GM23338 (cell line): ENCODE results near the gene CXCL1. TPM values are rescaled to one million over a fixed set of nuclear protein-coding genes. Genes with fewer than 3 reads are reported as not detected.

Experiments used
- ATAC-seq: fragments of 200-7000 bp; cut with Tn5 transposase; 3 replicates; pipeline ENCODE4 v1.9.1; 2020
- DNase-seq: peaks from one replicate; pipeline ENCODE4 v3.0.0-alpha.2; 2015; ENCODE audit warnings: low spot score
- H2AFZ ChIP-seq: fragments of 200-600 bp; sonication (generic); 2 replicates; pipeline ENCODE4 v1.8.0; 2016; ENCODE audit warnings: antibody characterized with exemption, mild to moderate bottlenecking, moderate library complexity
- H3F3A ChIP-seq: fragments of 200-600 bp; sonication (generic); replicated peaks from 2 replicates; pipeline ENCODE4 v1.8.0; 2017; ENCODE audit warnings: antibody characterized with exemption, mixed run types, low read depth
- H3K27ac ChIP-seq: fragments of 200-600 bp; sonication (generic); 2 replicates; pipeline ENCODE4 v1.6.1; 2016; ENCODE audit warnings: low read depth
- H3K27me3 ChIP-seq: fragments of 200-600 bp; sonication (generic); 2 replicates; pipeline ENCODE4 v1.8.0; 2016; ENCODE audit warnings: mild to moderate bottlenecking, mixed run types, moderate library complexity; ENCODE audit not compliant: insufficient read depth
- H3K36me3 ChIP-seq: fragments of 200-600 bp; sonication (generic); 2 replicates; pipeline ENCODE4 v1.8.0; 2016; ENCODE audit warnings: mild to moderate bottlenecking; ENCODE audit not compliant: insufficient read depth
- H3K4me1 ChIP-seq: fragments of 200-600 bp; sonication (generic); 2 replicates; pipeline ENCODE4 v1.8.0; 2016; ENCODE audit warnings: mild to moderate bottlenecking, moderate library complexity; ENCODE audit not compliant: insufficient read depth
- H3K4me2 ChIP-seq: fragments of 200-600 bp; sonication (generic); 2 replicates; pipeline ENCODE4 v1.7.1; 2017; ENCODE audit warnings: mixed run types
- H3K4me3 ChIP-seq: fragments of 200-600 bp; sonication (generic); 2 replicates; pipeline ENCODE4 v1.6.1; 2016; ENCODE audit warnings: mixed run types
- H3K79me2 ChIP-seq: fragments of 200-600 bp; sonication (generic); replicated peaks from 2 replicates; pipeline ENCODE4 v1.8.0; 2017; ENCODE audit warnings: mild to moderate bottlenecking; ENCODE audit not compliant: insufficient read depth
- H3K9me2 ChIP-seq: fragments of 200-600 bp; sonication (generic); 2 replicates; pipeline ENCODE4 v1.8.0; 2017; ENCODE audit not compliant: insufficient read depth
- H4K20me1 ChIP-seq: fragments of 200-600 bp; sonication (generic); replicated peaks from 2 replicates; pipeline ENCODE4 v1.8.0; 2017; ENCODE audit warnings: mild to moderate bottlenecking; ENCODE audit not compliant: insufficient read depth
- H3K27ac Mint-ChIP-seq: 2 replicates; pipeline ENCODE4 v1.8.0; 2020; ENCODE audit warnings: inconsistent platforms, mild to moderate bottlenecking, moderate library complexity, mixed read lengths
- H3K27me3 Mint-ChIP-seq: 3 replicates; pipeline ENCODE4 v1.8.0; 2022; ENCODE audit warnings: low read depth, mild to moderate bottlenecking, moderate library complexity, mixed read lengths, inconsistent platforms; ENCODE audit not compliant: insufficient read depth, poor library complexity
- H3K36me3 Mint-ChIP-seq: 3 replicates; pipeline ENCODE4 v1.8.0; 2021; ENCODE audit warnings: low read depth, mild to moderate bottlenecking, inconsistent platforms, moderate library complexity, mixed read lengths
- H3K4me1 Mint-ChIP-seq: 3 replicates; pipeline ENCODE4 v1.8.0; 2020; ENCODE audit warnings: mild to moderate bottlenecking, inconsistent platforms, mixed read lengths
- H3K4me3 Mint-ChIP-seq: 3 replicates; pipeline ENCODE4 v1.8.0; 2021; ENCODE audit warnings: moderate library complexity, mild to moderate bottlenecking, inconsistent platforms, mixed read lengths
- H3K9me3 Mint-ChIP-seq: 3 replicates; pipeline ENCODE4 v1.8.0; 2020; ENCODE audit warnings: moderate library complexity, mild to moderate bottlenecking, inconsistent platforms, mixed read lengths
- CREB1 ChIP-seq: fragments of 250-450 bp; sonication (Bioruptor Pico); IDR thresholded peaks from 2 replicates; pipeline ENCODE4 v1.5.0; 2020; ENCODE audit warnings: low read depth, mild to moderate bottlenecking, moderate library complexity
- ETS1 ChIP-seq: IDR thresholded peaks from 2 replicates; pipeline ENCODE4 v1.6.1; 2016; ENCODE audit warnings: antibody characterized with exemption
- EZH2 ChIP-seq: fragments of 200-600 bp; sonication (generic); IDR thresholded peaks from one replicate; pipeline ENCODE4 v1.8.0; 2017; ENCODE audit warnings: antibody characterized with exemption, mild to moderate bottlenecking, low read depth; ENCODE audit not compliant: unreplicated experiment
- JUNB ChIP-seq: IDR thresholded peaks from one replicate; pipeline ENCODE4 v1.6.1; 2016; ENCODE audit warnings: antibody characterized with exemption; ENCODE audit not compliant: unreplicated experiment
- NANOG ChIP-seq: IDR thresholded peaks from 2 replicates; pipeline ENCODE4 v1.6.1; 2016; ENCODE audit warnings: antibody characterized with exemption, borderline replicate concordance
- ZNF331 ChIP-seq: fragments of 250-450 bp; sonication (Bioruptor Pico); IDR thresholded peaks from 2 replicates; pipeline ENCODE4 v1.5.0; 2020; ENCODE audit warnings: low read depth, mild to moderate bottlenecking, moderate library complexity
- polyA plus RNA-seq: library from polyadenylated mRNA; unstranded; fragments of >200 nt; fragmentation: Nextera tagmentation; extraction: Ambion mirVana; gene quantifications from 2 replicates; pipeline ENCODE4 v1.2.1, GENCODE V29; 2016
- total RNA-seq: library from RNA; depleted of rRNA; stranded (reverse); fragments of >200 nt; shearing (Covaris generic); gene quantifications from 2 replicates; pipeline ENCODE4 v1.2.3, GENCODE V29; 2014
- TF ChIP-seq, protein P1 (sequence below): fragments of 250-450 bp; sonication (Bioruptor Pico); IDR thresholded peaks from 2 replicates; pipeline ENCODE4 v1.5.0; 2020; ENCODE audit warnings: mild to moderate bottlenecking, moderate library complexity
- TF ChIP-seq, protein P2 (sequence below): IDR thresholded peaks from one replicate; pipeline ENCODE4 v1.6.1; 2018; ENCODE audit warnings: antibody characterized with exemption; ENCODE audit not compliant: unreplicated experiment

Gene CXCL1
- total and polyA plus RNA-seq, 2 experiments from 2014 or later, result 1.6 to 2.5 TPM

GRCh38 chr4:73870260-73870659 lies 1.1 kb downstream of the CXCL1 start:
- TF ChIP-seq ETS1 (no peak), EZH2 (no peak), ZNF331 (CRISPR knock-in tag) (no peak), JUNB (no peak), CREB1 (CRISPR knock-in tag) (no peak), NANOG (no peak)
- TF ChIP-seq, protein P1, sequence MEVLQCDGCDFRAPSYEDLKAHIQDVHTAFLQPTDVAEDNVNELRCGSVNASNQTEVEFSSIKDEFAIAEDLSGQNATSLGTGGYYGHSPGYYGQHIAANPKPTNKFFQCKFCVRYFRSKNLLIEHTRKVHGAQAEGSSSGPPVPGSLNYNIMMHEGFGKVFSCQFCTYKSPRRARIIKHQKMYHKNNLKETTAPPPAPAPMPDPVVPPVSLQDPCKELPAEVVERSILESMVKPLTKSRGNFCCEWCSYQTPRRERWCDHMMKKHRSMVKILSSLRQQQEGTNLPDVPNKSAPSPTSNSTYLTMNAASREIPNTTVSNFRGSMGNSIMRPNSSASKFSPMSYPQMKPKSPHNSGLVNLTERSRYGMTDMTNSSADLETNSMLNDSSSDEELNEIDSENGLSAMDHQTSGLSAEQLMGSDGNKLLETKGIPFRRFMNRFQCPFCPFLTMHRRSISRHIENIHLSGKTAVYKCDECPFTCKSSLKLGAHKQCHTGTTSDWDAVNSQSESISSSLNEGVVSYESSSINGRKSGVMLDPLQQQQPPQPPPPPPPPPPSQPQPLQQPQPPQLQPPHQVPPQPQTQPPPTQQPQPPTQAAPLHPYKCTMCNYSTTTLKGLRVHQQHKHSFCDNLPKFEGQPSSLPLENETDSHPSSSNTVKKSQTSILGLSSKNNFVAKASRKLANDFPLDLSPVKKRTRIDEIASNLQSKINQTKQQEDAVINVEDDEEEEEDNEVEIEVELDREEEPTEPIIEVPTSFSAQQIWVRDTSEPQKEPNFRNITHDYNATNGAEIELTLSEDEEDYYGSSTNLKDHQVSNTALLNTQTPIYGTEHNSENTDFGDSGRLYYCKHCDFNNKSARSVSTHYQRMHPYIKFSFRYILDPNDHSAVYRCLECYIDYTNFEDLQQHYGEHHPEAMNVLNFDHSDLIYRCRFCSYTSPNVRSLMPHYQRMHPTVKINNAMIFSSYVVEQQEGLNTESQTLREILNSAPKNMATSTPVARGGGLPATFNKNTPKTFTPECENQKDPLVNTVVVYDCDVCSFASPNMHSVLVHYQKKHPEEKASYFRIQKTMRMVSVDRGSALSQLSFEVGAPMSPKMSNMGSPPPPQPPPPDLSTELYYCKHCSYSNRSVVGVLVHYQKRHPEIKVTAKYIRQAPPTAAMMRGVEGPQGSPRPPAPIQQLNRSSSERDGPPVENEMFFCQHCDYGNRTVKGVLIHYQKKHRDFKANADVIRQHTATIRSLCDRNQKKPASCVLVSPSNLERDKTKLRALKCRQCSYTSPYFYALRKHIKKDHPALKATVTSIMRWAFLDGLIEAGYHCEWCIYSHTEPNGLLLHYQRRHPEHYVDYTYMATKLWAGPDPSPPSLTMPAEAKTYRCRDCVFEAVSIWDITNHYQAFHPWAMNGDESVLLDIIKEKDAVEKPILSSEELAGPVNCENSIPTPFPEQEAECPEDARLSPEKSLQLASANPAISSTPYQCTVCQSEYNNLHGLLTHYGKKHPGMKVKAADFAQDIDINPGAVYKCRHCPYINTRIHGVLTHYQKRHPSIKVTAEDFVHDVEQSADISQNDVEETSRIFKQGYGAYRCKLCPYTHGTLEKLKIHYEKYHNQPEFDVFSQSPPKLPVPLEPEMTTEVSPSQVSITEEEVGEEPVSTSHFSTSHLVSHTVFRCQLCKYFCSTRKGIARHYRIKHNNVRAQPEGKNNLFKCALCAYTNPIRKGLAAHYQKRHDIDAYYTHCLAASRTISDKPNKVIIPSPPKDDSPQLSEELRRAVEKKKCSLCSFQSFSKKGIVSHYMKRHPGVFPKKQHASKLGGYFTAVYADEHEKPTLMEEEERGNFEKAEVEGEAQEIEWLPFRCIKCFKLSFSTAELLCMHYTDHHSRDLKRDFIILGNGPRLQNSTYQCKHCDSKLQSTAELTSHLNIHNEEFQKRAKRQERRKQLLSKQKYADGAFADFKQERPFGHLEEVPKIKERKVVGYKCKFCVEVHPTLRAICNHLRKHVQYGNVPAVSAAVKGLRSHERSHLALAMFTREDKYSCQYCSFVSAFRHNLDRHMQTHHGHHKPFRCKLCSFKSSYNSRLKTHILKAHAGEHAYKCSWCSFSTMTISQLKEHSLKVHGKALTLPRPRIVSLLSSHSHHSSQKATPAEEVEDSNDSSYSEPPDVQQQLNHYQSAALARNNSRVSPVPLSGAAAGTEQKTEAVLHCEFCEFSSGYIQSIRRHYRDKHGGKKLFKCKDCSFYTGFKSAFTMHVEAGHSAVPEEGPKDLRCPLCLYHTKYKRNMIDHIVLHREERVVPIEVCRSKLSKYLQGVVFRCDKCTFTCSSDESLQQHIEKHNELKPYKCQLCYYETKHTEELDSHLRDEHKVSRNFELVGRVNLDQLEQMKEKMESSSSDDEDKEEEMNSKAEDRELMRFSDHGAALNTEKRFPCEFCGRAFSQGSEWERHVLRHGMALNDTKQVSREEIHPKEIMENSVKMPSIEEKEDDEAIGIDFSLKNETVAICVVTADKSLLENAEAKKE (CRISPR knock-in tag), result no peak
- TF ChIP-seq, protein P2, sequence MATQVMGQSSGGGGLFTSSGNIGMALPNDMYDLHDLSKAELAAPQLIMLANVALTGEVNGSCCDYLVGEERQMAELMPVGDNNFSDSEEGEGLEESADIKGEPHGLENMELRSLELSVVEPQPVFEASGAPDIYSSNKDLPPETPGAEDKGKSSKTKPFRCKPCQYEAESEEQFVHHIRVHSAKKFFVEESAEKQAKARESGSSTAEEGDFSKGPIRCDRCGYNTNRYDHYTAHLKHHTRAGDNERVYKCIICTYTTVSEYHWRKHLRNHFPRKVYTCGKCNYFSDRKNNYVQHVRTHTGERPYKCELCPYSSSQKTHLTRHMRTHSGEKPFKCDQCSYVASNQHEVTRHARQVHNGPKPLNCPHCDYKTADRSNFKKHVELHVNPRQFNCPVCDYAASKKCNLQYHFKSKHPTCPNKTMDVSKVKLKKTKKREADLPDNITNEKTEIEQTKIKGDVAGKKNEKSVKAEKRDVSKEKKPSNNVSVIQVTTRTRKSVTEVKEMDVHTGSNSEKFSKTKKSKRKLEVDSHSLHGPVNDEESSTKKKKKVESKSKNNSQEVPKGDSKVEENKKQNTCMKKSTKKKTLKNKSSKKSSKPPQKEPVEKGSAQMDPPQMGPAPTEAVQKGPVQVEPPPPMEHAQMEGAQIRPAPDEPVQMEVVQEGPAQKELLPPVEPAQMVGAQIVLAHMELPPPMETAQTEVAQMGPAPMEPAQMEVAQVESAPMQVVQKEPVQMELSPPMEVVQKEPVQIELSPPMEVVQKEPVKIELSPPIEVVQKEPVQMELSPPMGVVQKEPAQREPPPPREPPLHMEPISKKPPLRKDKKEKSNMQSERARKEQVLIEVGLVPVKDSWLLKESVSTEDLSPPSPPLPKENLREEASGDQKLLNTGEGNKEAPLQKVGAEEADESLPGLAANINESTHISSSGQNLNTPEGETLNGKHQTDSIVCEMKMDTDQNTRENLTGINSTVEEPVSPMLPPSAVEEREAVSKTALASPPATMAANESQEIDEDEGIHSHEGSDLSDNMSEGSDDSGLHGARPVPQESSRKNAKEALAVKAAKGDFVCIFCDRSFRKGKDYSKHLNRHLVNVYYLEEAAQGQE, result no peak
- H3K4me3 ChIP-seq, result peak overlapping the region; percentile 80

More at GRCh38 chr4:73870260-73870659, 1.1 kb downstream of the CXCL1 start:
- peaks cover 22% of the 10 kb centered on the region for H3K4me1 Mint-ChIP-seq
- DNase-seq (peak; percentile 11), ATAC-seq (peak; percentile 6; the same call in 1 of the 3 replicates)
- no peaks in the 10 kb centered on the region for H3K9me3 Mint-ChIP-seq
- peak overlapping the region; percentile 76; the same call in 2 of the 3 replicates for H3K4me3 Mint-ChIP-seq
- Histone ChIP-seq H3K4me2 (peak overlapping the region; percentile 89), H3K27ac (no peak overlapping the region), H3F3A (no peaks in the 10 kb centered on the region; the same call in 1 of the 2 replicates), H3K27me3 (peaks cover 23% of the 10 kb centered on the region), H3K9me2 (no peaks in the 10 kb centered on the region), H3K36me3 (no peaks in the 10 kb centered on the region), H3K4me1 (peaks cover 18% of the 10 kb centered on the region), H3K79me2 (no peaks in the 10 kb centered on the region), H4K20me1 (no peaks in the 10 kb centered on the region), H2AFZ (no peak overlapping the region)
- no peaks in the 10 kb centered on the region for H3K36me3 Mint-ChIP-seq
- no peak overlapping the region for H3K27ac Mint-ChIP-seq
- H3K27me3 Mint-ChIP-seq, result peaks cover 10% of the 10 kb centered on the region
